Effector memory CD4-positive, alpha-beta T cell (primary cell): ENCODE data around the gene ZNF594.
A peak's percentile ranks its signal among the peaks of the same experiment; 100 is the strongest.

ENCODE experiments used
- DNase-seq, 3 donors: peaks; one replicate each; pipeline ENCODE4 v3.0.0-alpha.2; 2020
- H3K27ac ChIP-seq: 2 replicates; pipeline ENCODE4 v1.7.0; 2013; ENCODE audit warnings: mild to moderate bottlenecking, low read length, moderate library complexity; ENCODE audit not compliant: insufficient read depth, poor library complexity, severe bottlenecking
- H3K27me3 ChIP-seq: replicated peaks from 2 replicates; pipeline ENCODE4 v1.7.0; 2013; ENCODE audit warnings: mild to moderate bottlenecking, low read length; ENCODE audit not compliant: insufficient read depth, control insufficient read depth, poor library complexity, severe bottlenecking
- H3K36me3 ChIP-seq: 2 replicates; pipeline ENCODE4 v1.7.0; 2013; ENCODE audit warnings: mild to moderate bottlenecking, low read length, moderate library complexity; ENCODE audit not compliant: control insufficient read depth, insufficient read depth
- H3K4me1 ChIP-seq: 2 replicates; pipeline ENCODE4 v1.7.0; 2013; ENCODE audit warnings: low read length, mild to moderate bottlenecking; ENCODE audit not compliant: control insufficient read depth, insufficient read depth, poor library complexity, severe bottlenecking
- H3K4me3 ChIP-seq: 2 replicates; pipeline ENCODE4 v1.7.0; 2013; ENCODE audit warnings: low read length, low read depth, mild to moderate bottlenecking; ENCODE audit not compliant: insufficient read depth, poor library complexity, severe bottlenecking
- H3K9me3 ChIP-seq: 2 replicates; pipeline ENCODE4 v1.7.0; 2013; ENCODE audit warnings: mild to moderate bottlenecking, low read length, moderate library complexity; ENCODE audit not compliant: control insufficient read depth

ZNF594 gene

GRCh38 chr17:5203178-5203907 lies 11.7 kb upstream of the ZNF594 start:
- H3K4me1 ChIP-seq, result no peaks in the 10 kb centered on the region
- no peaks in the 10 kb centered on the region for H3K36me3 ChIP-seq
- H3K4me3 ChIP-seq, result no peak overlapping the region
- no peaks in the 10 kb centered on the region for H3K9me3 ChIP-seq
- H3K27me3 ChIP-seq, result no peaks in the 10 kb centered on the region
- DNase-seq, result no peak
- H3K27ac ChIP-seq, result no peak overlapping the region

- no peak overlapping the region for H3K4me3 ChIP-seq
- H3K4me1 ChIP-seq, result no peaks in the 10 kb centered on the region
- no peak for DNase-seq
- H3K27ac ChIP-seq, result no peak overlapping the region
- no peaks in the 10 kb centered on the region for H3K9me3 ChIP-seq
- no peaks in the 10 kb centered on the region for H3K36me3 ChIP-seq
- no peaks in the 10 kb centered on the region for H3K27me3 ChIP-seq
Observed at GRCh38 chr17:5201011-5201410, 9.3 kb upstream of the ZNF594 start.

- Histone ChIP-seq H3K4me3 (no peak overlapping the region), H3K36me3 (no peaks in the 10 kb centered on the region), H3K27me3 (no peaks in the 10 kb centered on the region), H3K27ac (no peak overlapping the region), H3K4me1 (no peaks in the 10 kb centered on the region), H3K9me3 (no peaks in the 10 kb centered on the region)
- DNase-seq, result no peak
Observed at GRCh38 chr17:5200360-5200759, 8.7 kb upstream of the ZNF594 start.

- H3K4me3 ChIP-seq, result no peak overlapping the region
Observed at GRCh38 chr17:5198472-5198871, 6.8 kb upstream of the ZNF594 start.

GRCh38 chr17:5194346-5194745 lies 2.7 kb upstream of the ZNF594 start:
- H3K27me3 ChIP-seq, result no peaks in the 10 kb centered on the region
- no peak for DNase-seq
- no peak overlapping the region for H3K4me3 ChIP-seq
- H3K9me3 ChIP-seq, result no peaks in the 10 kb centered on the region
- H3K4me1 ChIP-seq, result peaks cover 9% of the 10 kb centered on the region
- H3K36me3 ChIP-seq, result no peaks in the 10 kb centered on the region
- no peak overlapping the region for H3K27ac ChIP-seq

More at GRCh38 chr17:5198472-5198871, 6.8 kb upstream of the ZNF594 start:
- H3K36me3 ChIP-seq, result no peaks in the 10 kb centered on the region
- H3K4me1 ChIP-seq, result no peaks in the 10 kb centered on the region
- DNase-seq, result no peak
- H3K9me3 ChIP-seq, result no peaks in the 10 kb centered on the region
- H3K27me3 ChIP-seq, result no peaks in the 10 kb centered on the region
- H3K27ac ChIP-seq, result no peak overlapping the region

- H3K27ac ChIP-seq, result no peak overlapping the region
- H3K36me3 ChIP-seq, result no peaks in the 10 kb centered on the region
- H3K9me3 ChIP-seq, result peaks cover 56% of the 10 kb centered on the region
- no peaks in the 10 kb centered on the region for H3K27me3 ChIP-seq
- no peak overlapping the region for H3K4me3 ChIP-seq
- no peaks in the 10 kb centered on the region for H3K4me1 ChIP-seq
- DNase-seq, result peak in 1 of 3 donors; percentile 13
Observed at GRCh38 chr17:5184288-5184687, 7.4 kb downstream of the ZNF594 start.

GRCh38 chr17:5183410-5183793 lies 8.3 kb downstream of the ZNF594 start:
- no peaks in the 10 kb centered on the region for H3K36me3 ChIP-seq
- no peaks in the 10 kb centered on the region for H3K27me3 ChIP-seq
- peaks cover 57% of the 10 kb centered on the region for H3K9me3 ChIP-seq

GRCh38 chr17:5182597-5183409 lies 8.9 kb downstream of the ZNF594 start:
- H3K4me1 ChIP-seq, result no peaks in the 10 kb centered on the region

More at GRCh38 chr17:5183410-5183793, 8.3 kb downstream of the ZNF594 start:
- DNase-seq, result no peak
- no peaks in the 10 kb centered on the region for H3K4me1 ChIP-seq
- no peak overlapping the region for H3K27ac ChIP-seq
- no peak overlapping the region for H3K4me3 ChIP-seq

GRCh38 chr17:5181509-5182305 lies 10.0 kb downstream of the ZNF594 start:
- Histone ChIP-seq H3K27ac (no peak overlapping the region), H3K27me3 (no peaks in the 10 kb centered on the region), H3K4me3 (no peak overlapping the region), H3K4me1 (no peaks in the 10 kb centered on the region), H3K9me3 (peaks cover 59% of the 10 kb centered on the region), H3K36me3 (no peaks in the 10 kb centered on the region)
- DNase-seq, result no peak

More at GRCh38 chr17:5182597-5183409, 8.9 kb downstream of the ZNF594 start:
- H3K9me3 ChIP-seq, result peaks cover 59% of the 10 kb centered on the region
- no peak overlapping the region for H3K4me3 ChIP-seq
- no peak for DNase-seq
- no peaks in the 10 kb centered on the region for H3K27me3 ChIP-seq
- H3K36me3 ChIP-seq, result no peaks in the 10 kb centered on the region
- H3K27ac ChIP-seq, result no peak overlapping the region
